ENCODE results near the gene ZG16B. TPM values are rescaled to one million over a fixed set of nuclear protein-coding genes. Genes with fewer than 3 reads are reported as not detected.

Gene ZG16B
- total and polyA plus RNA-seq, 8 donors, result 13.0 to 39.0 (median 22.3) TPM; not detected in 3

DNA sequence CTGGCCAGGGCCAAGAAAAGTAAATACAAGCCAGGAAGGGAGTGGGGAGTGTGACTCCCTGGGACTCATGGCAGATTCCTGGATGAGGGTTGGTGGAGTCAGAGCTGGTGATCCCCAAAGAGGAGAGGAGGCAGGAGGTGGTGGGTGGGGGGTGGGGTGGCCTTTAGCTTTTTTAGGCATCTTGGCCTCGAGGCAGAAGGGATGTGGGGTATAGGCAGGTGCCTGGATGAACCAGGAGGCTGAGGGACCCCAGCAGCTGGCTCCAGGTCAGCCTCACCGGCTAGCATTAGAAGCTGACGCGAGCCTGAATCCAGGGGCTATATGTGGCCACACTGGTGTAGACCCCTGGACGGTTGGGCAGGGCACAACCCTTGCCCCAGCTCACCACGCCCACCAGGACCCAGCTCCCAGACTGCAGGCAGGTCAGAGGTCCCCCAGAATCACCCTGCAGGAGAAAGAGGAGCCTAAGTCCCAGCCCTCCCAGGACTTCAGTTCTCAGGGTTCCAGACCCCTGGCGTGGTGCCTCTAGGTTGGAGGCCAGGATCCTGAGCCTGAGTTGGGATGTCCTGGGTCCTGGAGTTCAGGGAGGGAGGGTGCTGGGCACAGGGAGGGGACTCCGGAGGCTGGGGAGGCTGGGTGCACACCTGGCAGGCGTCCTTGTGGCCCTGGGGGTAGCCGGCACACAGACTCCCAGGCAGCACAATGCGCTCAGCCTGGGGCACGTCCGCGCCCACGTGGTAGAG is 45.6 kb upstream of the ZG16B start:
- H3K27ac ChIP-seq, result no peak overlapping the region
- intact Hi-C loops (cut with DNase I; ENCODE audit: low total_unique reads), result loop anchor here (10.0 kb wide), 1 partner anchor 80 kb away; no protein-coding TSS in a partner anchor
- no peak for DNase-seq
- no peaks in the 10 kb centered on the region for H3K9me3 ChIP-seq
- WGBS, 5 donors, result 49 to 100% (median 52%) methylated on average over 1 to 15 of the region's 15 CpGs
- peaks cover 12 to 25% (median 16%) of the 10 kb centered on the region in 4 donors for H3K4me1 ChIP-seq
- H3K27me3 ChIP-seq, result peaks cover 10 to 59% (median 33%) of the 10 kb centered on the region in 3 donors
- H3K4me3 ChIP-seq, result peak overlapping the region; percentile 37 to 49 (median 39)
- no peaks in the 10 kb centered on the region for H3K36me3 ChIP-seq
- TF ChIP-seq EP300 (IDR thresholded peaks at IDR 0.05) (no peak), POLR2A (IDR thresholded peaks at IDR 0.05) (no peak), POLR2AphosphoS5 (IDR thresholded peaks at IDR 0.05) (no peak)
- TF ChIP-seq, protein P1, sequence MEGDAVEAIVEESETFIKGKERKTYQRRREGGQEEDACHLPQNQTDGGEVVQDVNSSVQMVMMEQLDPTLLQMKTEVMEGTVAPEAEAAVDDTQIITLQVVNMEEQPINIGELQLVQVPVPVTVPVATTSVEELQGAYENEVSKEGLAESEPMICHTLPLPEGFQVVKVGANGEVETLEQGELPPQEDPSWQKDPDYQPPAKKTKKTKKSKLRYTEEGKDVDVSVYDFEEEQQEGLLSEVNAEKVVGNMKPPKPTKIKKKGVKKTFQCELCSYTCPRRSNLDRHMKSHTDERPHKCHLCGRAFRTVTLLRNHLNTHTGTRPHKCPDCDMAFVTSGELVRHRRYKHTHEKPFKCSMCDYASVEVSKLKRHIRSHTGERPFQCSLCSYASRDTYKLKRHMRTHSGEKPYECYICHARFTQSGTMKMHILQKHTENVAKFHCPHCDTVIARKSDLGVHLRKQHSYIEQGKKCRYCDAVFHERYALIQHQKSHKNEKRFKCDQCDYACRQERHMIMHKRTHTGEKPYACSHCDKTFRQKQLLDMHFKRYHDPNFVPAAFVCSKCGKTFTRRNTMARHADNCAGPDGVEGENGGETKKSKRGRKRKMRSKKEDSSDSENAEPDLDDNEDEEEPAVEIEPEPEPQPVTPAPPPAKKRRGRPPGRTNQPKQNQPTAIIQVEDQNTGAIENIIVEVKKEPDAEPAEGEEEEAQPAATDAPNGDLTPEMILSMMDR (IDR thresholded peaks at IDR 0.05), result no peak

- Histone ChIP-seq H3K9me3 (no peaks in the 10 kb centered on the region), H3K4me1 (peaks cover 12 to 25% (median 15%) of the 10 kb centered on the region in 4 donors), H3K27ac (no peak overlapping the region), H3K36me3 (no peaks in the 10 kb centered on the region), H3K4me3 (peak overlapping the region; percentile 37 to 49 (median 39)), H3K27me3 (peaks cover 10 to 67% (median 33%) of the 10 kb centered on the region in 3 donors)
- 12 to 16% (median 15%) methylated on average over 40 to 79 of the region's 79 CpGs for WGBS, 5 donors
- intact Hi-C loops (cut with DNase I; ENCODE audit: low total_unique reads), result loop anchor here (10.0 kb wide), 1 partner anchor 79 kb away; no protein-coding TSS in a partner anchor
- DNase-seq, result peak in 1 of 2 donors; percentile 72
- TF ChIP-seq POLR2AphosphoS5 (IDR thresholded peaks at IDR 0.05), result no peak
- no peak for TF ChIP-seq EP300 (IDR thresholded peaks at IDR 0.05)
- TF ChIP-seq, protein P1 (IDR thresholded peaks at IDR 0.05), result no peak
- no peak for TF ChIP-seq POLR2A (IDR thresholded peaks at IDR 0.05)
These were observed 44.8 kb upstream of the ZG16B start for GRCh38 chr16:2785101-2785991.

DNA sequence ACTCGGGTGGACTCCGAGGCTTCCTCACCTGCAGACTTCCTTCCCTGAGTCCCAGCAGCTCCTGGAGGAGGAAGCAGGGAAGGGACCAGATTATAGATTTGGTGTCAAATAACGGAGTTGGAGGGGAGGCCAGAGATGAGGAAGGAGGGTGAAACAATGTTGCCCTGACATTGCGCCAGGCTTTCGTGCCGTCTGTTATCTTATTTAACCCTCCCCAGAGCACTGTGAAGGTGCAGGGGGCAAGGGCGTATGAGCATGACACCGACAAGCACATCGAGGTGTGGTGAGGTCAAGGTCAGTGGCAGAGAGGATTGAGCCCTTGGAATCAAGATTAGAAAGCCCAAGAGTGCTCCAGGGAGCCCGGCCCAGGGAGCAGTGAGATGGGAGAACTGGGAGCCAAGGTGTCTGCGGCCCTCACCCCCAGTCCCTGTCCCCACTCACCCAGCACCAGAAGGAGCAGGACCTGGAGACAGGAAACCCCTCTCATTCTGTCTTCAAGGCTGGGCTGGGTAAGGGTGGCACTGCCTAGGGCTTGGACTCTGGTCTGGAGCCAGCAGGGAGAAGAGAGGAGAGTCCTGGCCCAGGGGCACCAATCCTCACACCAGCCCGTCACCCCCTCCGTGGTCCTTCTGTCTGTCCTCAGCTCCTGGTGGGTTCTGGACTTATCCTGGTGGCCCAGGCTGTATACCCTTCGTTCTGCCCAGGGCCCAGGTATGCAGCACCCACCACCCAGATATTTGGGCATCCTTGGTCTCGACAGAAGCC is 43.9 kb upstream of the ZG16B start:
- no peak overlapping the region for H3K27ac ChIP-seq
- peak overlapping the region in 1 of 4 donors; percentile 49 for H3K4me3 ChIP-seq
- peaks cover 10 to 76% (median 33%) of the 10 kb centered on the region in 3 donors for H3K27me3 ChIP-seq
- DNase-seq, result no peak
- intact Hi-C loops (cut with DNase I; ENCODE audit: low total_unique reads), result loop anchor here (10.0 kb wide), 1 partner anchor 79 kb away; no protein-coding TSS in a partner anchor
- no peaks in the 10 kb centered on the region for H3K9me3 ChIP-seq
- whole genome bisulfite sequencing, 5 donors, result 45 to 52% (median 50%) methylated on average over 14 to 15 of the region's 15 CpGs
- no peaks in the 10 kb centered on the region for H3K36me3 ChIP-seq
- TF ChIP-seq, protein P1 (IDR thresholded peaks at IDR 0.05), result no peak
- TF ChIP-seq POLR2AphosphoS5 (IDR thresholded peaks at IDR 0.05), result no peak
- no peak for TF ChIP-seq EP300 (IDR thresholded peaks at IDR 0.05)
- TF ChIP-seq POLR2A (IDR thresholded peaks at IDR 0.05), result no peak
- H3K4me1 ChIP-seq, result peaks cover 12 to 25% (median 15%) of the 10 kb centered on the region in 4 donors
